ENCODE results near the gene CDK5RAP2.
A peak's percentile ranks its signal among the peaks of the same experiment; 100 is the strongest.
"Not testable (repeated sequence)": the region's sequence is repeated elsewhere in the genome, so short reads cannot be mapped to it uniquely, and the experiment has no call there.

CDK5RAP2 gene

DNA sequence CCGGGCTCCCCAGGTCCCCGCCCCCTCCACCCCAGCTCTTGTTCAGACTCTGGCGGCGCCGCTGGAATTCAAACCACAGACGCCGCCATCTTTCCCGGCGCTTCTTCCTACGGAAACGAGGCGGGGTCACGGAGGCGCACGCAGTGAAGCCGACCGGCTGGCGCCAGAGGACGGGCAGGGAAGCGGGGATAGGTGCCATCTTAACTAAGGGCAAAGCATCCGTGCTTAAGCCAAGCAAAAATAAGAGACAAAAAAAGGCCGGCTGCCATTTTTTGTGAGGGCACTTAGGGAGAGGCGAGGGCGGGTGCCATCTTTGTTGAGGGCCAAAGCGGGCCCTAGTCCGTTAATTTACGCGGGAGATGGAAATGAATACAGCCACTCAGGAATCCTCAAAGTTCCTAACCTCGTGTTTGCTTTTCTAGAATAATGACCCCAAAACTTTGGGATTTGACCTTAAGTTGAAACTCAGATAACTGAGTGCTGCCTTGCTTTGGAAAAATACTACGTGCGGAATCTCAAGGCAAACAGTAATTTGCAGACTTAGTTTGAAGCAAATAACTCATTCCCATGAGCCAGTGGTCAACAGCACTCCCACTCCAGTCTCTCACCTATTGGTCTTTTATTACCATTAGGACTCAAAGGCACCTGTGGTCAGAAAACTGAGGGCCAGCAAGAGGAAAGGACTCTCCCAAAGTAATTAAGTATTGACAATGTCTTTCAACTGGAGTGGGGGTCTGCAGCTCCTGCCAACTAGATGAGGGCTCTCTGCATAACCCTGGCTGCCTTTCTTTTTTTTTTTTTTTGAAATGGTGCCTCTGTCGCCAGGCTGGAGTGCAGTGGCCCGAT lies at the start of gene CDK5RAP2:
Gene CDK5RAP2, minus strand, starts transcription at position 117 of the 846 bp plus-strand sequence. CDS start 189 bp downstream, outside the sequence.
- peak; percentile 86 for DNase-seq (ENCODE audit: low read depth)

DNA sequence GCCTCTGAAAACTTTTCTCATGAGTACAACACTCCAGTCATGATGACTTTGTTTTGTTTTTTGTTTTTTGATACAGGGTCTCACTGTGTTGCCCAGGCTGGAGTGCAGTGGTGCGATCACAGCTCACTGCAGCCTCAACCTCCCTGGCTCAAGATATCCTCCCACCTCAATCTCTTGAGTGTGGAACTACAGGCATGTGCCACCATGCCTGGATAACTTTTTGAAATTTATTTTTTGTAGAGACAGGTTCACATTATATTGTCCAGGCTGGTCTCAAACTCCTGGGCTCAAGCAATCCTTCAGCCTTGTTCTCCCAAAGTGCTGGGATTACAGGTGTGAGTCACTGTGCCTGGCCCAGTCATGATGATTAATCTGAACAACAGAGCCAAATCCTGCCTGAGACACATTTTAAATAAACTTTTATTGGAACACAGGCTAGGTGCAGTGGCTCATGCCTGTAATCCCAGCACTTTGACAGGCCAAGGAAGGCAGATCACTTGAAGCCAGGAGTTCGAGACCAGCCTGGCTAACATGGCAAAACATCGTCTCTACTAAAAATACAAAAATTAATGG lies 49.0 kb upstream of the CDK5RAP2 start:
- not testable (repeated sequence) for DNase-seq (ENCODE audit: low read depth)

DNA sequence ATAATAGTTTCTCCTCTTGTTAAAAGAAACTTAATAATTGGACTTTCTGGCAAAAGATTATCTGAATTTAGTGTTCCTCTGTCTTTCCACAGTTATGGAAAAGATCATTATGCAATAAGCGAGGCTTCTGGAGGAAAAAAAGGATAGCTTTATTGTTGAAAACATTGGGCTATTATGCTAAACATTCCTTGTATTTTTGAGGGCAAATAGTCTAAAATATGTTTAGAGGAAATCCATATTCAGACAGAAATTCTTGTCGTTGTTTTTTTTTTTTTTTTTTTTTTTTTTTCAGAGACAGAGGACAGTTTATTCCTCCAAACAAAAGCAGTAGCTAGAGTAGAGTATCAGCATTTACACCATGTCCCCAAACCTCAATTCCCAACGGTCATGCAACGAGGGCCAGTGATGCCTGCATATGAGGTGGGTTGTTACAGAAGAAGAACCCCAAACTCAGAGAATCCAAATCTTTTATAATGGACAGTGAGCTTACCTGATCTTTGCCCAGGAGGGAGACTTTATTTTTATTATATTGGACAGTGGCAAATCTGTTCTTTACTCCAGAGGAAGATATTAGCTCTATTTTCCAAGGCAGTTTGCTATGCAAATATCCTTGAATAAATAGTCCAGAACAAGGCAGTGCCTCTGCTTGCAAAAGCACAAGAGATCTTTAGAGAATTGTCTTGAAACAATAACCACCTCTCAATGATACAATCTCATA lies 48.4 kb upstream of the CDK5RAP2 start:
- no peak for DNase-seq (ENCODE audit: low read depth)

DNA sequence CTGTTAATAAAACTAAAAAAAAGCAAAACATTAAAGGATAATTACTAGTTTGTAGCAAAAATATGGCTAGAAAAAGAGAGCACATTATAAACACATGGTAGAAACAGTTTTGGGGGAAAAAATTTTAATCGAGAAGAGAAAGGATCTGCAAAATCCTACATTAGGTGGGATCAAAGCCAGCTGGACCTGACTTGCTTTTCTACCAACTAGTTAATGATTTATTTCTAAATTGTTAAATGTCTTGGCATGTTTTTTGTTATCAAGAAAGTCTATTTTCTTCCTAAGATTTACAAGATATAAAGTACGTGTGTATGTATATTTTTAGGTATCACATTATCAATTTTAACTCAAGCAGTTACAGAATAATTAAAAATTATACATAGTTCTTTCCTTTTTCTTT lies 47.1 kb upstream of the CDK5RAP2 start:
- DNase-seq (ENCODE audit: low read depth) = no peak

DNA sequence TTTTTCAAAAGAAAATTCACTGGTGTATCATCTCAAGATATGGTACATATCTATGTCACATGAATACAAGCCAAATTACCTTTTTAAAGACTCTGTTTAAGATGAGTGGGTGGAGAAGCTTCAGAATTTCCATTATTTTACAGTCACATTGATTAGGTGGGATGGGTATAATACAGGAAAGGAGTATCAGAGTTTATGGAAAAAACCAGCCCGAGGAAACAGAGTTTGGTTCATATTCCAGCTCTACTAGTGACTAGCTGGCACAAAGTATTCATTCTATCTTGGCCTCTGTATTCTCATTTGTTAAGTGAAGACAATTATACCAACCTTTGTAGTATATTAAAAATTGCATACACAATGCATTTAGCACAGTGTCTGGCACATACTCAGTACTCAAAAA lies 46.5 kb upstream of the CDK5RAP2 start:
- no peak for DNase-seq (ENCODE audit: low read depth)

DNA sequence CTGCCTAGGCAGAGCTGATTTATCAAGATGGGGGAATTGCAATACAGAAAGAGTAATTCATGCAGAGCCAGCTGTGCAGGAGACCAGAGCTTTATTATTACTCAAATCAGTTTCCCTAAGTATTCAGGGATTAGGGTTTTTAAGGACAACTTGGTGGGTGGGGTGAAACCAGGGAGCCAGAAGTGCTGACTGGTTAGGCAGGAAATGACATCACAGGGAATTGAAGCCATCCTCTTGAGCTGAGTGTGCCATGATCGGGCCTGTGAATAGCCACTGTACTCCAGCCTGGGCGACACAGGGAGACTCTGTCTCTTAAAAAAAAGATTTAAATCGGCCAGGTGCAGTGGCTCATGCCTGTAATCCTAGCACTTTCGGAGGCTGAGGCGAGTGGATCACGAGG lies 45.3 kb upstream of the CDK5RAP2 start:
- DNase-seq (ENCODE audit: low read depth) = no peak

DNA sequence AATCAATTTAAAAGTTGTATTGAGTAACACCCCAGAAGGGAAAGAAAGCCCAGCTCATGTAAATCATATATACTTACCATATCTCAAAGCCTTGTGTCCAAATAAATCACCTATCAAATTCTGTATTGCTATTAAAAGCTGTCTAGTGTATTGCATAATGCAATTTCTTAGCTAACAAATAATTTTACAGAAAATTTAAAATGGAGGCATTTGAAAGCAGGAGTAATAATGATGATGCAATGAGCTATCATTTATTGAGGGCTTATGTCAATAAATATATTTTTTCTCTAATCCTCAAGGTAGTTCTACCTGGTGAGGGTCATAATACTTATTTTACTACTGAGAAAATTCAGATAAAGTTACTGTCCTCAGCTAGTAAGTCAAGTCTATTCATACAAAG lies 42.8 kb upstream of the CDK5RAP2 start:
- no peak for DNase-seq (ENCODE audit: low read depth)

DNA sequence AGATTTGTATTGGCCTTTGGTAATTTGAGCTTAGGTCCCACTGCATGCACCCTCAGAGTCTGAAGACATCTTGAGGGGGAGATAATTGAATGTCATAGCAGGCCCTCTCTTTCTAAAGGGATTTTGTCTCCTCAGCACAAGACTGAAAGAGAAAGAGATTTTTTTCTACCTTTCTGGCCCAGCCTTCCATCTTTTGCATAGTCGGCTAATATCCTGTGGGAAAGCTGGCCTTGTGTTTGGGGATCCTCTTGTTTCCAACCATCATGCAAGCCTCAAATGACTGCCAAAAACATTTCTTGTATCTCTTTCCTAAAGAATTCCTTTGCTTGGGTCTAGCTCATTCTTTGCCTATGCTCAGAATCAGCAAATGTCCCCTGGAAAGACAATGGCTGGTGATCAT lies 42.0 kb upstream of the CDK5RAP2 start:
- no peak for DNase-seq (ENCODE audit: low read depth)

DNA sequence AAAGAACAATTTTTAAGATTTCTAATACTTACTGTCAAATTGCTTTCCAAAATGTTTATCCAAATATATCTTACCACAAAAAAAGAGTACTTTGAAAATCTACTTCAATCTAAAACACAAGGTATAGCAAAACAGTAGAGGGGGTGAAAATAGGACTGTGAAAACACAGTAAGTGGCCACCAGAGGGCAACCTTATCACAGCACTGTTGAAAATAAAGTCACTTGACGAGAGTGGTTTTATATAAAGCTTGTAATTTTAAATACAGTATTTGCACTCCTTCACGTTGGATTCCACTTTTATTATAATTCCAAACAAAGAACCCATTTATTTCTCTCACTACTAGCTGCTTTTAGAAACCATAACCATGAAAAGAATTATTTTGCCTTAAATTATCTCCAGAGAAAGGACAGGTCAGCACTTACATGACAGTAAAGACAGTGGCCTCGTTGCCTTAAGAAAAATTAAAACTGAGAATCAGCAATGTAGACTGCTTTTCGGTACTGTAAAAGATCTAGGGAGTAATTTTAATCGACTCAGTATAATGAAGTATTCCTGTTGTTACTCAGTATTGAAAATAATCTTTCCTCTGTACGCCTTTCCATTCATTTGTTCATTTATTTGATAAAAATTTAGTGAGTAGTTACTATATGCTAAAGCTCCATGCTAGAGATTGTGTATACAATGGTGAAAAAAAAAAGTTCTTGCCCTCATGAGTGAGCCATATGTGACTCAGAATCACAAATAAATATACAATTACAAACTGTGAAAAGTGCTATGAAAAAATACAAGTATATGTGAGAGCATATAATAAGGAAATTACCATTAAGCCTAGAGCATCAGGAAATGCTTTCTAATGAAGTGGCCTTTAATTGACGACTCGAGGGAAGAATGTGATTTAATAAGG lies 40.0 kb upstream of the CDK5RAP2 start:
- peak; percentile 22 for DNase-seq (ENCODE audit: low read depth)

DNA sequence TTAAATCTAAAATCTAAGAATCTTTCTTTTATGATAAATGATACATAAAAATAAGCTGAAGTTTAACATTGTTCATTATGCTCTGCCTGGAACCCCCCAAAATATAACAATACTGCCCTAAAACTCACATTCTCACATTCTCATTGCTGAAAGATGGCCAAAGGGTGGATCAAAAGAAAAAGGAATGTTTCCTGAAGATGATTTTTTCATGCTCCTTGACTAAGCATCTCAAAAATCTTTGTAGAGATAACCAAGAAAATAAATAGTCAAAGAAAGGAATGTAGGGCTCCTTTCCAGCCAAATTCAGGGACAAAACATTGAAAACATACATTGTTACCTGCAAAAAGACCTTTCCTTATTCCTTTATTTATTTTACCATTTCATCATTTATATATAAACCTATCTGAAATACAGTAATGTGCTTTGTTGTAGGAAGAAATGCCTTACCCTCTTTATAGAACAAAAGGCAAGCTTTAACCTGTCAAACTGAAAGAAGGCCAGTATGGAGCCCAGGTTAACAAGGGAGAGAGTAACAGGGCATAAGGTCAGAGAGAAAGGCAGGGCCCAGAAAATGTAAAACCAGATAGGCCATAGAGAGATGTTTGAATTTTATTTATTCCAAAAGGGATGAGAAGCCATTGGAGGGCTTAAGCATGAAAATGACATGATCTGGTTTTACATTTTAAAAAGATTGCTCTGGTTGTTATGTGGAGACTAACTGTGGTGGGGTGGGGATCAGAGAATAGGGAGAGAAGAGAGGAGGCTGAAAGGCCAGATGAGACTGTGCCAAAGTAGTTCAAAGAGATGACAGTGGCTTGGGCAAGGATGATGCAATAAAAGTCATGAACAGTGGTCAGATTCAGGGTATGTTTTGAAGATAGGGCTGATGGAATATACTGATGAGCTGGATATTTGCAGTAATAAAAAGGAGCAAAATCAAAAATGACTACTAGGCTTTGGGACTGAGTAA lies 37.3 kb upstream of the CDK5RAP2 start:
- no peak for DNase-seq (ENCODE audit: low read depth)

DNA sequence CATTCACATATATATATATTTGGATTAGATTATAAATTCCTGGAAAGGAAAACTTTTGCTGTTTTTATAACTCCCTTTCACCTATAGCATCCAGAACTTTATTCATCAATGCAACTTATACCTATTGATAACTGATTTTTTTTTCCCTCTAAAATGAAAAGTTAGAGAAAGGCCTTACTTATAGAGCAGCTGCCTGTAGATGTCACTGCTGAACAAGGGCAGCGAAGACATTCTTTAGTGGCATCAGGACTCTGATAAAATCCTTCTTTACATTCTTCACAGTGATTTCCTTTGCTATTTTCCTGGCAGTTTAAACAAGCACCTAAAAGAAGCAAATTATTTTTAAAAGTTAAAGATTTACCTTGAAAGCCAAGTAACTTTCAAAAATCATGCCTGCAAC lies 32.3 kb upstream of the CDK5RAP2 start:
- no peak for DNase-seq (ENCODE audit: low read depth)

DNA sequence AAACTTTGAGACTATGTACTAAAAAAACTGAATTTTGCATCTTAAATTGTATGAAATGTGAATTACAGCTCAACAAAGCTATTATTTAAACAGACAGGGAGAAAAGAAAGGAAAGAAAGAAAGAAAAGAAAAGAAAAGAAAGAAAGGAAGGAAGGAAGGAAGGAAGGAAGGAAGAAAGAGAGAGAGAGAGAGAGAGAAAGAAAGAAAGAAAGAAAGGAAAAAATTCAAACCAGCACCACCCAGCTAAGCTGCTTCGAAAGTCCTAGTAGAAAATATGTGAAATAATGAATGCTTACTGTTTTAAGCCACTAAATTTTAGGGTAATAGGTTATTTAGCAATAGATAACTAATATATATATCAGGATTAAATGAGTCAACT lies 31.7 kb upstream of the CDK5RAP2 start:
- DNase-seq (ENCODE audit: low read depth) = no peak

DNA sequence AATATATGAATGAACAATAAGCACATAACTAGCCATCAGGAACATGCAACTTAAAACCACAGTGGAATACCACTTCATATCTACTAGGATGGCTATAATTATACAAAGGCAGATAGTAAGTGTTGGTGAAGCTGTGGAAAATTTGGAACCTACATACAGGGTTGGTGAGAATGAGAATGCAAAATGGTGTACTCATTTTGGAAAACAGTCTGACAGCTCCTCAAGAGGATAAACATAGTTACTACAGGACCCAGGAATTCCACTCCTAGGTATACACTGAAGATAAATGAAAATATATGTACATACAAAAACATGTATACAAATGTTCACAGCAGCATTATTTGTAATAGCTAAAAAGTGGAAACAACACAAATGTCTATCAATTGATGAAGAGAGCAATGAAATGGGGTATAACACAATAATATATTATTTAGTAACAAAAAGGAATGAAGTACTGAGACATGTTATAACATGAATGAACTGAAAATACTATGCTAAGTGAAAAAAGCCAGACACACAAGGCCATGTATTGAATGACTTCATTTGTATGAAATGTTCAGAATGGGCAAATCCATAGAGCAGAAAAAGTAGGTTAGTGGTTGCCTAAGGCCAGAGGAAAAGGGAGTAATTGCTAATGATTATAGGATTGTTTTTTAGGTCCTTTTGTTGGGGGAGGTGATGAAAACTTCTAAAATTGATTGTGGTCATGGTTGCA lies 31.2 kb upstream of the CDK5RAP2 start:
- no peak for DNase-seq (ENCODE audit: low read depth)

DNA sequence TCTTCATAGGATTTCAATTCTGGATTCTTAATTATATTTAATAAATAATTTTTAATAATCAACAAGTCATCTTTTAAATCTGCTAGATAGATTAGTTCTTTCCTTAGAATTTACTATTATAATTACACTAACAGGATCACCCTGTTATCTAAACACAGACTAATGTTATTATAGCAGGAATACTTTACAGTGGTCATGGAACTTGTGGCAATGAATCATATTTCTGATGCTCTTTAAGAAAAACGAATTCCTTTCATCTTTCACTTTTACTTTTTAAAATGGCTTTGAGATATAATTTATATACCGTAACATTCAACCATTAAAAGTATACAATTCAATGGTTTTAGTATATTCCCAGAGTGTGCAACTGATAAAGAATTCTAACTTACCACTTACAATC lies 29.7 kb upstream of the CDK5RAP2 start:
- DNase-seq (ENCODE audit: low read depth) = no peak

DNA sequence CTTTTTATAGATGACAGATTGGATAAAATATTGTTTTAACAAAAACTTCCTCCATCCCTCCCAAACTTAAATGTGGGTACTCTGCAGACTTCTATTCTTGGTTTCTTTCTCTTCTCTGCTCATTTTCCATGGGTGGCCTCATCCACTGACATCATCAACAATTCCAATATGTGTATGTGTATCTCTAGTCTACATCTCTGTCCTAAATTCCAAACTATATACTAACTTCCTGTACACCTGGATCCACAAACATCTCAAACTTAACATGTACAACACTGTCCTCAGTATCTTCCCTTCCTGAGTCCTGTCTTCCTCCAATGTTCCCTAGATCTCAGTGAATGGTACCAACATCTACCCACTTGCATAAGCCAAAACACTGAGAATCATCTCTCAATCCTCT lies 28.5 kb upstream of the CDK5RAP2 start:
- no peak for DNase-seq (ENCODE audit: low read depth)

DNA sequence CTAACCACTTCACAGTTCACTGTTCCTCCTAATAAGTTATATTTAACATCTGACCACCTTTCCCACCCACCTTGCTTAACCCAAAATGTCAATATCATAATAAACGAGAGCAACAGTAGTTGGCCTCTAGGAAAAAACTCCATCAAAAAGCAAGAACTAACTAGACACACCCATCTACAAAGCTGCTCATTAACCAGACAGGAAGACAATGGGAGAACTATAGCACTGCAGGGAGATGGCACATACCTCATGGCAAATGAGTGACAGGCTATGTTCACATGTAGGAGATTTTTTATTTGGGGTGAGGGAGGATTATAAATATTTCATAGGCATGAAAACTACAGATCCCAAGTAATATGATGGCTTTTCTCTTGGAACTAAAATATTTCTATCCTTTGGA lies 23.6 kb upstream of the CDK5RAP2 start:
- no peak for DNase-seq (ENCODE audit: low read depth)

DNA sequence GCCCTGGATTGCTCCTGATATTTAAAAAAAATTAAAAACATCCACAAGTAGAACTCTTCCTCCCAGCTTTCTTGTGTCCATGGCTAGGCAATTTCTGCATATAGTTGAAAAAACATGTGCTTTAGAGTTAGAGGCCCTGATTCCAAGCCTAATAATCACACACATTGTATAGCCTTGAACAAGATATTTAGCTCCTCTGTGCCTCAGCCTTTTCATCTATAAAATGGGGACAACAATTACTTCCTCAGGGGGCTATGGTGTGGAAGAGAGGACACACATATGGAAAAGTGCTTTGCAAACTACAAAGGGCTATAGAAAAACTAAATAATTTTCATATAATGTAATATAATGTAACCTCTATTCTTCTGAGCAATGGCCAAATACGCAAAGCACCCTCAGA lies 23.0 kb upstream of the CDK5RAP2 start:
- DNase-seq (ENCODE audit: low read depth) = no peak

DNA sequence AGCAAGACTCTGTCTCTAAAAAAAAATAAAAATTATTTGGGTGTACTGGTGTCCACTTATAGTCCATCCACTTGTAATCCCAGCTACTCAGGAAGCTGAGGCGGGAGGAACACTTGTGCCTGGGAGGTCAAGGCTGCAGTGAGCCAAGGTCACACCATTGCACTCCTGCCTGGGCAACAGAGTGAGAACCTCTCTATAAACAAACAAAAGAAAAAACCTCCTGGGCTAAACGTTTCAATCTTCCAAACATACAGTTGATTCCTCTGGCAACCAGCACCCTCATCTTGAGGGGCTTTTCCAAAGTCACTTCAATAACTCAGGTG lies 13.9 kb upstream of the CDK5RAP2 start:
- no peak for DNase-seq (ENCODE audit: low read depth)

DNA sequence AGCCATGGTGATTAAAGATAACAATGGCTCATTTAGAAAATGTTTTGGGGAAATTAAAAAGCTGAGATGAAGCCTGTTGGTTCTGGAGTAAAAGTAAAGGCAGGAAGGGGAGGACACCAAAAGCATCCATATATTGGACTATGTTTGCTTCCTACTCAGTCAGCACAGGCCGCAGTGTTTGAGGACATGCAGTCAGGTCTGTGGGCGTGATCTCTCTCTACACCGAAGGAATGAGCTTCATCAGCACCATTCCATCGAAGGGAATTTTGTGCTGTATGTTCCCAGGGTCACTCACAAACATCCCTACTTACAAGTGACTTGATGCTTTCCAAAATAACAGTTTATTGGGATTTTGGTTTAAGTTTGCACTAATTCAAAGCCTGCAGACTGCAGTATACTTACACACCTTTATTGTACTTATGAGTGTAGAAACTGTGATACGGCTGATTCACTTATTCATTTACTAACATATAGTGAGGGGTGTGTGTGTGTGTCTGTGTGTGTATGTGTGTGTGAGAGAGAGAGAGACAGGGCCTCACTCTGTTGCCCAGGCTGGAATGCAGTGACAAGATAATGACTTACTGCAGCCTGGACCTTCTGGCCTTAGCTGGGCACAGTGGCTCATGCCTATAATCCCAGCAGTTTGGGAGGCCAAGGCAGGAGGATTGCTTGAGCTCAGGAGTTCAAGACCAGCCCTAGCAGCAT lies 13.4 kb upstream of the CDK5RAP2 start:
- DNase-seq (ENCODE audit: low read depth) = no peak

DNA sequence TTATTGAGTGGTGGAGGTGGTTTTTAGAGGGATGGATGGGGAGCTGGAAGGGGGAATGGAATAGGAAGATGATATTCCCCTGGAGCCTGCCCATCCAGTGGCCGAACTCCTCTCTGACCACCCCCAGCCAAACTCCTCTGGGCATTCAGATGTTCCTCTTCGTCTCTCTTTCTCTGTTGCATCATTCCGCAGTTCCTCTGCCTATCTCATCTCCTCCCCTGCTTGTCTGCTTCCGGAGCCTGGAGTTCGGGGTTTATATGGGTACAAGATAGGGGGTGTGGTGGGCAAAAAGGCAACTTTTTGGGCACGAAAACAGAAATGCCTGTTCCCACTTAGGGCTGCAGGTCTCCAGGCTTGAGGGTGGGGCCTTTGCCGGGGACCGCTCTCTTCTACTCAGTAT lies 12.2 kb upstream of the CDK5RAP2 start:
- DNase-seq (ENCODE audit: low read depth) = no peak
